A673 (cell line): ENCODE measurements around the gene SWSAP1. TPM values are rescaled to one million over a fixed set of nuclear protein-coding genes. Genes with fewer than 3 reads are reported as not detected.

Experiments
- BruUV-seq: library from RNA; stranded (reverse); fragments of 400-500 nt; replicated peaks from 2 replicates; lab custom pipeline; 2021; lab: Mats Ljungman, UMichigan
- CTCF ChIA-PET: fragments of 300-600 bp; sonication (Branson Sonifier 250); formaldehyde crosslinking; loops from one replicate; lab custom pipeline; 2022; ENCODE audit warnings: antibody characterized with exemption; lab: Charles Lee
- POLR2A ChIA-PET: fragments of 300-600 bp; sonication (Branson Sonifier 250); formaldehyde crosslinking; loops from one replicate; lab custom pipeline; 2022; ENCODE audit warnings: antibody characterized with exemption; ENCODE audit not compliant: low non-redundant PET; lab: Charles Lee
- DNase-seq: peaks from one replicate; pipeline ENCODE4 v3.0.0-alpha.2; 2015; ENCODE audit warnings: low spot score
- H3K27ac ChIP-seq: fragments of 200-600 bp; sonication (generic); 2 replicates; pipeline ENCODE4 v1.5.1; 2016; ENCODE audit warnings: mixed run types, low read depth, mild to moderate bottlenecking, mixed read lengths, antibody characterized with exemption, low read length; ENCODE audit not compliant: poor library complexity, severe bottlenecking
- H3K27me3 ChIP-seq: fragments of 200-600 bp; sonication (generic); replicated peaks from 2 replicates; pipeline ENCODE4 v1.6.1; 2017; ENCODE audit warnings: mixed run types, low read depth, mild to moderate bottlenecking, mixed read lengths, antibody characterized with exemption, low read length; ENCODE audit not compliant: insufficient read depth, poor library complexity
- H3K36me3 ChIP-seq: fragments of 200-600 bp; sonication (generic); 2 replicates; pipeline ENCODE4 v1.6.1; 2016; ENCODE audit warnings: mixed run types, mild to moderate bottlenecking, mixed read lengths, antibody characterized with exemption, low read length; ENCODE audit not compliant: insufficient read depth, poor library complexity, severe bottlenecking
- H3K4me1 ChIP-seq: fragments of 200-600 bp; sonication (generic); 2 replicates; pipeline ENCODE4 v1.6.1; 2017; ENCODE audit warnings: mixed run types, mild to moderate bottlenecking, mixed read lengths, antibody characterized with exemption, low read length; ENCODE audit not compliant: insufficient read depth, poor library complexity, severe bottlenecking
- H3K4me3 ChIP-seq: fragments of 200-600 bp; sonication (generic); 2 replicates; pipeline ENCODE4 v1.5.1; 2016; ENCODE audit warnings: low read depth, mixed run types, mild to moderate bottlenecking, mixed read lengths, low read length; ENCODE audit not compliant: poor library complexity, severe bottlenecking
- H3K9me3 ChIP-seq: fragments of 200-600 bp; sonication (generic); 2 replicates; pipeline ENCODE4 v1.6.1; 2016; ENCODE audit warnings: mixed run types, low read depth, mild to moderate bottlenecking, mixed read lengths, antibody characterized with exemption, low read length; ENCODE audit not compliant: poor library complexity, severe bottlenecking
- EZH2 ChIP-seq: fragments of 200-600 bp; sonication (generic); IDR thresholded peaks from 2 replicates; pipeline ENCODE4 v1.6.1; 2017; ENCODE audit warnings: borderline replicate concordance, low read depth, mild to moderate bottlenecking, mixed read lengths, antibody characterized with exemption, low read length; ENCODE audit not compliant: poor library complexity, severe bottlenecking
- intact Hi-C: fragments of 100-400 bp; cut with micrococcal nuclease; formaldehyde crosslinking; loops from one replicate; pipeline ENCODE4 v1.10.0; 2022; ENCODE audit not compliant: unreplicated experiment
- total RNA-seq: library from RNA; stranded (reverse); gene quantifications from 2 replicates; pipeline ENCODE4 v1.2.3, GENCODE V29; 2021
- TF ChIP-seq, protein P1 (sequence below): fragments of 300-800, 200-600 bp; sonication (generic); conservative IDR thresholded peaks from 2 replicates; pipeline ENCODE4 v1.5.1; 2017; ENCODE audit warnings: low read depth, mild to moderate bottlenecking, antibody characterized with exemption, low read length, moderate library complexity, mixed read lengths

The SWSAP1 gene
- total RNA-seq, 1 experiment from 2014 or later, result 3.3 TPM

DNA sequence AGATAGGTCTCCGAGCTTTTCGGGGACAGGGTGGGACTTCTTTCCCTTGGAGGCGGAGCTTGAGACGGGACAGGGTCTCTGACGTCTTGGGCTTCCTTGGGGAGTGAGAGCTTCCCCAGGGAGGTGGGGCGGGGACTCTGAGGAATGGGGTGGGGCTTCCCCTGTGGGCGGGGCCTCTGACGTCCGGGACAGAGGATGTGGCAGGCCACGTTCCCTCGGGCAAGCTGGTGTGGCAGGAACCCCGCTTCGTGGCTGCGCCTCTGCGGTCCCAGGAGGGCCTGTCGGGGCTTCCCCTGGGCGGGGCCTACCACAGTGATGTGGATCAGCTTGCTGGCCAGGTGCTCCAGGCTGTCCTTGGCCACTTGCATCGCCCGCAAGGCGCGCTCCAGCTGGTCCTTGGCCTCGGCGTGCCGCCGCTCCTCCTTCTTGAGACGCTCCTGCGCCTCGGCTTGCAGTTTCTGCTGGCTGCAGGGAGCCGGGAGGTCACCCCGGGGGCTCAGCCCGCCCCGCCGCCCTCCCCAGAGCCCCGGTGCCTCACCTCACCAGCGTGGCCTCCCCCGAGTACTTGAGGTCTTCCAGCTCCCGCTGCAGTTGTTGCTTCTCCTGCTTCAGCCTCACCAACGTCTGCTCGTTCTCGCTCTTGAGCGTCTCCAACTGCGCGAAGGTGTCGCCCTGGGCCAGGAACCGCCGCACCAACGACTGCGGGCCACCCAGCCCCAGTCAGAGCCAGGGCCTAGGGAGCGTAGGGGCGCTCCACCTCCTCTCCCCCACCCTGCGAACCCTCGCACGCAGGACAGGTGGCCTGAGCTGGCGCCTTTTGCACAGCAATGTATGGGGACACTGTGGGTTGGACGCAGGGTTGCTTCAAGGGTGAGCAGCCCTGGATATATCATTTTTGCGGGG, 47.9 kb downstream of the SWSAP1 start:
- intact Hi-C loops, result no loop called here
- no TSS peak for BruUV-seq
- Histone ChIP-seq H3K36me3 (no peaks in the 10 kb centered on the region), H3K4me1 (no peaks in the 10 kb centered on the region), H3K9me3 (no peaks in the 10 kb centered on the region), H3K27ac (no peak overlapping the region), H3K4me3 (peak overlapping the region; percentile 4), H3K27me3 (peaks cover 40% of the 10 kb centered on the region)
- POLR2A ChIA-PET, result interaction anchor here (0.6 kb wide), 1 partner anchor 15 kb away, joined by 6 read pairs; no protein-coding TSS in a partner anchor
- DNase-seq, result peak; percentile 63
- TF ChIP-seq, protein P1, sequence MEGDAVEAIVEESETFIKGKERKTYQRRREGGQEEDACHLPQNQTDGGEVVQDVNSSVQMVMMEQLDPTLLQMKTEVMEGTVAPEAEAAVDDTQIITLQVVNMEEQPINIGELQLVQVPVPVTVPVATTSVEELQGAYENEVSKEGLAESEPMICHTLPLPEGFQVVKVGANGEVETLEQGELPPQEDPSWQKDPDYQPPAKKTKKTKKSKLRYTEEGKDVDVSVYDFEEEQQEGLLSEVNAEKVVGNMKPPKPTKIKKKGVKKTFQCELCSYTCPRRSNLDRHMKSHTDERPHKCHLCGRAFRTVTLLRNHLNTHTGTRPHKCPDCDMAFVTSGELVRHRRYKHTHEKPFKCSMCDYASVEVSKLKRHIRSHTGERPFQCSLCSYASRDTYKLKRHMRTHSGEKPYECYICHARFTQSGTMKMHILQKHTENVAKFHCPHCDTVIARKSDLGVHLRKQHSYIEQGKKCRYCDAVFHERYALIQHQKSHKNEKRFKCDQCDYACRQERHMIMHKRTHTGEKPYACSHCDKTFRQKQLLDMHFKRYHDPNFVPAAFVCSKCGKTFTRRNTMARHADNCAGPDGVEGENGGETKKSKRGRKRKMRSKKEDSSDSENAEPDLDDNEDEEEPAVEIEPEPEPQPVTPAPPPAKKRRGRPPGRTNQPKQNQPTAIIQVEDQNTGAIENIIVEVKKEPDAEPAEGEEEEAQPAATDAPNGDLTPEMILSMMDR, result no peak
- TF ChIP-seq EZH2, result no peak
- CTCF ChIA-PET, result interaction anchor here (1.4 kb wide), 1 partner anchor 13 kb away, joined by 5 read pairs; the partner anchor contains the start of genes ODAD3 and PRKCSH

DNA sequence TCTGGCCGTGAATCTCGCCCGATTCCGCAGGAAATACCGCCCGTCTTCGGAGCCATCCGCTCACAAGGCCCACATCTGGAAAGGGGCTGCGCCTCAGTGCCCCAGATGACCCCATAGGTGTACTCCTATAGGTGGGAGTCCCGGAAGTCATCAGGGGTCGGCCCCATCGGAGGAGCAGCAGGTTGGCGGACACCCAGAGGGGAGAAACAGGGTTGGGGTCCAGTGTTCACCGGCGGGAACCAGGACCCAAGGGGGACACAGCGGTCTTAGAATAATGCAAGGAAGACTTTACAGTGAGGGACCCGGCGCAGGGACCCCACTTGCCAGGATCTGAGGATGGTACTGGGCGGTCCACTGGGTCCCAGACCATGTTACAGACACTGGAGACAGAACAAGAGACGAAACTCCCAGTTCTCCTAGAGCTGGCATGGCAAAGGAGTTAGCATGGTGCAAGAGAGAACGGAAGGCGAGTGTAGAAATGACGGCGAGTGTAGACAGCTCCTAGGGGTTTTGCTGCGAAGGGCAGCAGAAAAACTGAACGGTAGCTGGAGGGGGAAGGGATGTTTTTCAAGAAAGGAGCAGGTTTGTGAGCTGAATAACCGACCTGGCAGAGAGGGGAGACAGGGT, 48.8 kb downstream of the SWSAP1 start:
- DNase-seq, result no peak
- Histone ChIP-seq H3K27ac (no peak overlapping the region), H3K4me1 (no peaks in the 10 kb centered on the region), H3K36me3 (no peaks in the 10 kb centered on the region), H3K9me3 (no peaks in the 10 kb centered on the region), H3K27me3 (peaks cover 34% of the 10 kb centered on the region), H3K4me3 (no peak overlapping the region)
- intact Hi-C loops, result no loop called here
- BruUV-seq, result no TSS peak
- POLR2A ChIA-PET, result no interaction called here
- TF ChIP-seq EZH2, result no peak
- TF ChIP-seq, protein P1, result no peak
- CTCF ChIA-PET, result no interaction called here

DNA sequence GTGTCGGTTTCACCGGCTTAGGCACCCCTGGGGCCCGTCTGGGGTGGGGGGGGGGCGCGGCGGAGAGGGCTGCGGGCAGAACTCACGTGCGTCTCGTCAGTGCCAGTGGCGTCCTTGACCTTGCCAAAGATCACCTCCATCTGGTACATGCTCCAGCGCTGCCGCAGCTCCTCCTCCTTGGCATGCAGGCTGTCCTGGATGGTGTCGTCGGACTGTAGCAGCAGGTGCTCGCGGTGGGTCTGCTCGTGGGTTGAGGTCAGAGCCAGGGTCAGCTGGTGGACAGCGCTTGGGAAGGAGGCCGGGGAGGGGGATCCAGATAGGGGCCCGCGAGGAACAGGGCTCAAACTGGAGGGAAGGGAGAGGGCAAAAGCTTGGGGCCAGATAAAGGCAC, 49.3 kb downstream of the SWSAP1 start:
- intact Hi-C loops, result no loop called here
- no peaks in the 10 kb centered on the region for H3K36me3 ChIP-seq
- no peaks in the 10 kb centered on the region for H3K9me3 ChIP-seq
- POLR2A ChIA-PET, result no interaction called here
- H3K27ac ChIP-seq, result no peak overlapping the region
- CTCF ChIA-PET, result interaction anchor here (0.6 kb wide), 2 partner anchors 59 to 101 kb away, joined by 3 to 4 read pairs; no protein-coding TSS in a partner anchor
- TF ChIP-seq, protein P1, result no peak
- no peak for TF ChIP-seq EZH2
- no TSS peak for BruUV-seq
- H3K27me3 ChIP-seq, result peaks cover 29% of the 10 kb centered on the region
- DNase-seq, result no peak
- H3K4me1 ChIP-seq, result no peaks in the 10 kb centered on the region
- H3K4me3 ChIP-seq, result no peak overlapping the region

Other genes starting within 250 kb of the SWSAP1 start
- gene SPC24, start 218.9 kb upstream of the SWSAP1 start, total RNA-seq, result 97.6 and 107 TPM in 2 replicates
- gene KANK2, start 177.1 kb upstream of the SWSAP1 start, total RNA-seq, result 85.8 and 90.9 TPM in 2 replicates
- gene ANGPTL8, start 135.0 kb upstream of the SWSAP1 start, total RNA-seq, result not detected in 2 replicates
- 15.6 and 24.5 TPM in 2 replicates for gene DOCK6, start 112.1 kb upstream of the SWSAP1 start, total RNA-seq
- not detected in 2 replicates for gene TSPAN16, start 78.5 kb upstream of the SWSAP1 start, total RNA-seq
- gene RAB3D, start 35.0 kb upstream of the SWSAP1 start, total RNA-seq, result 25.4 and 35.5 TPM in 2 replicates
- 94.3 and 100 TPM in 2 replicates for gene TMEM205, start 28.4 kb upstream of the SWSAP1 start, total RNA-seq
- gene CCDC159, start 28.1 kb upstream of the SWSAP1 start, total RNA-seq, result 7.9 and 11.6 TPM in 2 replicates
- 19.0 and 20.2 TPM in 2 replicates for gene PLPPR2, start 19.2 kb upstream of the SWSAP1 start, total RNA-seq
- gene EPOR, start 9.6 kb downstream of the SWSAP1 start, total RNA-seq, result 5.3 and 6.0 TPM in 2 replicates
- gene RGL3, start 44.6 kb downstream of the SWSAP1 start, total RNA-seq, result 0.28 TPM in 1 of 2 replicates, not detected in the other
- gene ODAD3, start 60.5 kb downstream of the SWSAP1 start, total RNA-seq, result 0.39 and 1.4 TPM in 2 replicates
- gene PRKCSH, start 61.0 kb downstream of the SWSAP1 start, total RNA-seq, result 456 and 468 TPM in 2 replicates
- gene ELAVL3, start 106.4 kb downstream of the SWSAP1 start, total RNA-seq, result 5.3 TPM in 2 replicates
- gene ZNF653, start 131.2 kb downstream of the SWSAP1 start, total RNA-seq, result 15.9 and 16.4 TPM in 2 replicates
- gene ECSIT, start 154.5 kb downstream of the SWSAP1 start, total RNA-seq, result 64.7 and 74.8 TPM in 2 replicates
- 0.60 TPM in 1 of 2 replicates, not detected in the other for gene CNN1, start 164.2 kb downstream of the SWSAP1 start, total RNA-seq
- 83.5 and 97.9 TPM in 2 replicates for gene ELOF1, start 184.6 kb downstream of the SWSAP1 start, total RNA-seq
- not detected in 2 replicates for gene ACP5, start 203.0 kb downstream of the SWSAP1 start, total RNA-seq
- 13.9 and 14.0 TPM in 2 replicates for gene ZNF627, start 222.8 kb downstream of the SWSAP1 start, total RNA-seq